Body of pancreas (tissue), 4 donors: ENCODE results near the gene PPARGC1A. TPM values are rescaled to one million over a fixed set of nuclear protein-coding genes. Genes with fewer than 3 reads are reported as not detected.

Experiments used
- ATAC-seq: fragments of 150-250 bp; one replicate; pipeline ENCODE4 v1.9.1; 2016
- DNase-seq, 4 donors: peaks; one replicate each; pipeline ENCODE4 v3.0.0-alpha.2; 2019
- H3K27ac ChIP-seq, 4 donors: fragments of 200-600 bp; sonication (generic); 1 replicate in 3 of 4; 2 replicates in 1 of 4; pipeline versions ENCODE4 v1.5.1 to v1.6.1; 2016 to 2019; ENCODE audit warnings: mild to moderate bottlenecking in 1 of 4, mixed read lengths in 1 of 4, moderate library complexity in 1 of 4
- H3K27me3 ChIP-seq, 2 donors: fragments of 200-600 bp; sonication (generic); one replicate each; pipeline ENCODE4 v1.6.0; 2016; ENCODE audit warnings: mild to moderate bottlenecking in 1 of 2
- H3K36me3 ChIP-seq, 2 donors: fragments of 200-600 bp; sonication (generic); replicated peaks in 1 of 2; 2 replicates each; pipeline ENCODE4 v1.5.1; 2016; ENCODE audit warnings: low read depth in 2 of 2; ENCODE audit not compliant: insufficient read depth in 1 of 2
- H3K4me1 ChIP-seq: fragments of 200-600 bp; sonication (generic); one replicate; pipeline ENCODE4 v1.6.0; 2016
- H3K4me3 ChIP-seq, 2 donors: fragments of 200-600 bp; sonication (generic); 1 replicate in 1 of 2; 2 replicates in 1 of 2; pipeline ENCODE4 v1.5.1; 2016 to 2019
- H3K9me3 ChIP-seq, 3 donors: fragments of 200-600 bp; sonication (generic); 1 replicate in 2 of 3; 2 replicates in 1 of 3; pipeline ENCODE4 v1.5.1; 2016
- CTCF ChIP-seq, 7 experiments: fragments of 450-650 bp in 4 of 7; fragments of 200-600 bp in 3 of 7; sonication (generic) in 3 of 7; IDR thresholded peaks; one replicate each; pipeline ENCODE4 v1.5.1; 2016 to 2019; ENCODE audit warnings: antibody characterized with exemption in 7 of 7
- POLR2A ChIP-seq, 3 donors: fragments of 450-650 bp; IDR thresholded peaks; one replicate each; pipeline ENCODE4 v1.6.1; 2016; ENCODE audit warnings: antibody characterized with exemption in 3 of 3, mild to moderate bottlenecking in 2 of 3
- WGBS, 2 donors: methylation state at CpG; one replicate each; pipeline ENCODE4 v1.1.5; 2017; 5-methylcytosine and 5-hydroxymethylcytosine counted together
- intact Hi-C: fragments of 100-400 bp; cut with DNase I; formaldehyde crosslinking; loops from one replicate; pipeline ENCODE4 v1.15.1; 2023
- total RNA-seq, 2 donors: library from RNA; depleted of rRNA; stranded (reverse); fragments of >200 nt; gene quantifications; one replicate each; pipeline ENCODE4 v1.1.0, GENCODE V29; 2016

PPARGC1A gene
- total RNA-seq, 2 donors from 2014 or later = 8.0 to 44.8 TPM

- intact Hi-C loops = no loop called here
- H3K4me1 ChIP-seq = no peaks in the 10 kb centered on the region
- H3K27ac ChIP-seq = no peak overlapping the region
- no peak for TF ChIP-seq CTCF (IDR thresholded peaks at IDR 0.05)
- TF ChIP-seq POLR2A (IDR thresholded peaks at IDR 0.05) = no peak
- DNase-seq = no peak
- H3K27me3 ChIP-seq = no peaks in the 10 kb centered on the region
- H3K36me3 ChIP-seq = no peaks in the 10 kb centered on the region
- H3K4me3 ChIP-seq = no peak overlapping the region
- 50 to 57% methylated on average over 2 of the region's 2 CpGs for WGBS, 2 donors
- no peaks in the 10 kb centered on the region for H3K9me3 ChIP-seq
- ATAC-seq = no peak
These were observed 22.0 kb upstream of the PPARGC1A start for GRCh38 chr4:23911675-23912455.

GRCh38 chr4:23909671-23910070 lies 19.8 kb upstream of the PPARGC1A start:
- no peak for ATAC-seq
- H3K9me3 ChIP-seq = no peaks in the 10 kb centered on the region
- no peak for DNase-seq
- whole genome bisulfite sequencing, 2 donors = 26 to 35% methylated on average over 1 of the region's 1 CpG
- no peaks in the 10 kb centered on the region for H3K36me3 ChIP-seq
- no peaks in the 10 kb centered on the region for H3K4me1 ChIP-seq
- H3K27me3 ChIP-seq = no peaks in the 10 kb centered on the region
- intact Hi-C loops = no loop called here
- no peak overlapping the region for H3K27ac ChIP-seq
- no peak overlapping the region for H3K4me3 ChIP-seq
- TF ChIP-seq CTCF (IDR thresholded peaks at IDR 0.05) (no peak), POLR2A (IDR thresholded peaks at IDR 0.05) (no peak)

GRCh38 chr4:23906839-23907238 lies 17.0 kb upstream of the PPARGC1A start:
- Histone ChIP-seq H3K9me3 (no peaks in the 10 kb centered on the region), H3K36me3 (no peaks in the 10 kb centered on the region), H3K4me3 (no peak overlapping the region), H3K27me3 (no peaks in the 10 kb centered on the region), H3K4me1 (no peaks in the 10 kb centered on the region), H3K27ac (no peak overlapping the region)
- ATAC-seq = no peak
- no peak for TF ChIP-seq CTCF (IDR thresholded peaks at IDR 0.05)
- TF ChIP-seq POLR2A (IDR thresholded peaks at IDR 0.05) = no peak
- no peak for DNase-seq
- intact Hi-C loops = no loop called here
- WGBS, 2 donors = 63 to 69% methylated on average over 3 of the region's 3 CpGs

- no peaks in the 10 kb centered on the region for H3K36me3 ChIP-seq
- no peak overlapping the region for H3K4me3 ChIP-seq
- no peaks in the 10 kb centered on the region for H3K4me1 ChIP-seq
- H3K27me3 ChIP-seq = no peaks in the 10 kb centered on the region
- ATAC-seq = no peak
- no peak overlapping the region for H3K27ac ChIP-seq
- intact Hi-C loops = no loop called here
- no peak for TF ChIP-seq CTCF (IDR thresholded peaks at IDR 0.05)
- no peak for TF ChIP-seq POLR2A (IDR thresholded peaks at IDR 0.05)
- WGBS, 2 donors = 69 to 82% methylated on average over 5 of the region's 5 CpGs
- no peak for DNase-seq
- H3K9me3 ChIP-seq = no peaks in the 10 kb centered on the region
These were observed 14.8 kb upstream of the PPARGC1A start for GRCh38 chr4:23904639-23905071.
